Upper lobe of right lung (tissue), 1 donor: ENCODE results near the gene B4GALT2. TPM values are rescaled to one million over a fixed set of nuclear protein-coding genes. Genes with fewer than 3 reads are reported as not detected.

ENCODE experiments used
- ATAC-seq: fragments of 200-7000 bp; cut with Tn5 transposase; one replicate; pipeline ENCODE4 v1.9.1; 2020; ENCODE audit warnings: mild to moderate bottlenecking, moderate library complexity
- DNase-seq: peaks from one replicate; pipeline ENCODE4 v3.0.0-alpha.2; 2020
- H3K27ac ChIP-seq: fragments of 200-600 bp; one replicate; pipeline ENCODE4 v1.8.0; 2022
- H3K27me3 ChIP-seq: fragments of 200-600 bp; one replicate; pipeline ENCODE4 v1.8.0; 2022; ENCODE audit warnings: mild to moderate bottlenecking
- H3K36me3 ChIP-seq: fragments of 200-600 bp; one replicate; pipeline ENCODE4 v1.8.0; 2022
- H3K4me1 ChIP-seq: fragments of 200-600 bp; one replicate; pipeline ENCODE4 v1.8.0; 2022
- H3K4me3 ChIP-seq: fragments of 200-600 bp; one replicate; pipeline ENCODE4 v1.8.0; 2022; ENCODE audit warnings: mild to moderate bottlenecking
- H3K9me3 ChIP-seq: fragments of 200-600 bp; one replicate; pipeline ENCODE4 v1.8.0; 2022
- CTCF ChIP-seq: fragments of 200-600 bp; IDR thresholded peaks from one replicate; pipeline ENCODE4 v1.8.0; 2022; ENCODE audit warnings: antibody characterized with exemption
- intact Hi-C: fragments of 100-400 bp; cut with DNase I; formaldehyde crosslinking; loops from one replicate; pipeline ENCODE4 v1.11.0; 2022
- total RNA-seq: library from RNA; stranded (reverse); fragmentation: NEBNext Ultra II Directional; extraction: Animal tissue kit (Norgen Biotek cat#: 25700); gene quantifications from one replicate; pipeline ENCODE4 v1.2.1, GENCODE V29; 2021
- donor health status: DM: no; HTN: yes; CAD: no; lungs with severe emphysema.

B4GALT2 gene
- total RNA-seq, 1 donor from 2014 or later, result 23.8 TPM

- no peaks in the 10 kb centered on the region for H3K9me3 ChIP-seq
- intact Hi-C loops, result no loop called here
- no peak overlapping the region for H3K27ac ChIP-seq
- no peaks in the 10 kb centered on the region for H3K27me3 ChIP-seq
- no peaks in the 10 kb centered on the region for H3K4me1 ChIP-seq
- no peak for TF ChIP-seq CTCF
- no peak overlapping the region for H3K4me3 ChIP-seq
- ATAC-seq (no peak), DNase-seq (no peak)
- H3K36me3 ChIP-seq, result no peaks in the 10 kb centered on the region
Observed at GRCh38 chr1:44021156-44021555, 42.1 kb downstream of the B4GALT2 start.

DNA sequence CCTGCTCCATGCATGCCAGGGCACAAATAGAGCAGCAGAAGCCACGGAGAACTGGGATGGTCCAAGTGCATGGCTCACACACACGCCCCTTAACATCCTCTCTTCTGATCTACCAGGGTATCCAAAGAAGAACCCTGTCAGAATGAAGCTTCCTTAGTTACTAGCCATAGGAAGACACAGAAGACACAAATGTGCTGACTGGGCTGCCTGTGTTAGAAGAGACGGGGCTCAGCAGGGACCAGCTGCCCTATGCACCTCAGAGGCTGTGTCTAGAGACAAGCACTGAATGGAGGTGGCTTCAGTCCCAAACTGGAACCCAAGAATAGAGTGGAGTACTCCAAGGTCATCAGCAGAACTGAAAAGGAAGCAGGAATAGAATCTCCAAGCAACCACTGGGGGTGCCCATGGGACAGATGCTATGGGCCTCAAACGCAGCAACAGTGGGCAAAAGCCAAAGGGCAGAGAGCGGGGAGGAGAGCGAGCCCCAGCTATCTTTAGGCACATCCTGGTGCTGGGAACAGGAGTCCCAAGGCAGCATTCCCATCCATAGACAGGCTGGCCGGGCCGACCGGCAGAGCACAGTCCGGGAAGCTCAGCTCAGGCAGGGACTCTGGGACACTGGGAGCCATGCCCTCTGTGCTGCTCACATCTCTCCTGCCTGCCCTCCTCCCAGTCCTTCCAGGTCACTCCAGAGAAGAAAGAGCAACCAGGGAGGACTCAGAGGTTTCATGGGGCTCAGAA, 42.7 kb downstream of the B4GALT2 start:
- no peak for DNase-seq
- intact Hi-C loops, result no loop called here
- no peak for ATAC-seq
- H3K27me3 ChIP-seq, result no peaks in the 10 kb centered on the region
- no peak for TF ChIP-seq CTCF
- H3K36me3 ChIP-seq, result no peaks in the 10 kb centered on the region
- no peak overlapping the region for H3K4me3 ChIP-seq
- no peak overlapping the region for H3K27ac ChIP-seq
- no peaks in the 10 kb centered on the region for H3K4me1 ChIP-seq
- no peaks in the 10 kb centered on the region for H3K9me3 ChIP-seq

GRCh38 chr1:44024031-44024902, 45.3 kb downstream of the B4GALT2 start:
- Histone ChIP-seq H3K27ac (no peak overlapping the region), H3K4me3 (no peak overlapping the region), H3K4me1 (peaks cover 8% of the 10 kb centered on the region), H3K36me3 (no peaks in the 10 kb centered on the region), H3K9me3 (no peaks in the 10 kb centered on the region), H3K27me3 (no peaks in the 10 kb centered on the region)
- no peak for TF ChIP-seq CTCF
- ATAC-seq, result no peak
- intact Hi-C loops, result no loop called here
- no peak for DNase-seq

DNA sequence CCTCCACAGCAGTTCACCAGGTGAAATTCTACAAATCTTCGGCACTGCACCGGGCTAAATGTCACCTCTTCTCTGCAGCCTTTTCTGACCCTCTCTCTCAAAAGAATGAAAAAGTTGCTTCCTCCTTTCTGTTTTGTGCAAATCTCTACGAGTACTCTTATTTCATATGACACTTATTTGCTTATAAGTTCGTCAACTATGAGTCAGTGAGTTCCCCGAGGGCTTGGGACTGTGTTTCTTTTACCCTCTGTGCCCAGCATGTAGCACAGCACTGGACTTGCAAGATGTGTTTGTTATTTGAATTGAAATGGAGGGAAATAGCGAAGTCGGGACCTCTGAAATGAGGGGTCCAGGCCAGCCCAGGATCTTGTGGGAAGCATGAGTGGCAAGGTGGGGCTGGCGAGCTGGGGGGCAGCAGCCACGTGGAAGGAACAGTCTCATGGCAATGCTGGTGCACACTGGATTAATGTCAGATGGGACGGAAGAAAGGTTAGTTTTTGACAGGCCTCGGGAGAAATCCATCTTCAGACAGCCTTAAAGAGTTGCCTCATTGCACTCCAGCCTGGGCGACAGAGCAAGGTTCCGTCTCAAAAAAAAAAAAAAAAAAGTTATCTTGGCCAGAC, 46.0 kb downstream of the B4GALT2 start:
- ATAC-seq (no peak), DNase-seq (no peak)
- Histone ChIP-seq H3K9me3 (no peaks in the 10 kb centered on the region), H3K27me3 (no peaks in the 10 kb centered on the region), H3K36me3 (no peaks in the 10 kb centered on the region), H3K4me3 (no peak overlapping the region), H3K4me1 (peaks cover 11% of the 10 kb centered on the region), H3K27ac (no peak overlapping the region)
- intact Hi-C loops, result no loop called here
- TF ChIP-seq CTCF, result no peak

GRCh38 chr1:44025816-44026215, 46.8 kb downstream of the B4GALT2 start:
- H3K4me1 ChIP-seq, result peaks cover 11% of the 10 kb centered on the region
- ATAC-seq, result peak; percentile 22
- intact Hi-C loops, result no loop called here
- no peaks in the 10 kb centered on the region for H3K9me3 ChIP-seq
- no peak overlapping the region for H3K4me3 ChIP-seq
- no peak overlapping the region for H3K27ac ChIP-seq
- H3K27me3 ChIP-seq, result no peaks in the 10 kb centered on the region
- no peak for TF ChIP-seq CTCF
- DNase-seq, result no peak
- H3K36me3 ChIP-seq, result no peaks in the 10 kb centered on the region
